Central memory CD8-positive, alpha-beta T cell (primary cell): ENCODE results near the gene PIGV.

ENCODE experiments used
- ATAC-seq: fragments of 150-1000 bp; cut with Tn5 transposase; replicated peaks from 2 replicates; pipeline ENCODE4 v1.10.0; 2022; ENCODE audit warnings: mild to moderate bottlenecking, moderate FRiP score, moderate number of reproducible peaks; ENCODE audit not compliant: poor library complexity, severe bottlenecking; ENCODE audit errors: extremely low read depth
- DNase-seq, 2 donors: peaks; one replicate each; pipeline ENCODE4 v3.0.0; 2021; ENCODE audit warnings: low spot score in 2 of 2
- H3K27ac Mint-ChIP-seq: one replicate; pipeline ENCODE4 v1.8.0; 2022; ENCODE audit warnings: low read depth, mild to moderate bottlenecking, moderate library complexity, mixed read lengths
- H3K27me3 Mint-ChIP-seq: one replicate; pipeline ENCODE4 v1.8.0; 2022; ENCODE audit warnings: mixed read lengths
- H3K36me3 Mint-ChIP-seq: one replicate; pipeline ENCODE4 v1.8.0; 2022; ENCODE audit warnings: mild to moderate bottlenecking, moderate library complexity, mixed read lengths; ENCODE audit not compliant: insufficient read depth
- H3K4me1 Mint-ChIP-seq: one replicate; pipeline ENCODE4 v1.8.0; 2022; ENCODE audit warnings: mixed read lengths
- H3K4me3 Mint-ChIP-seq: one replicate; pipeline ENCODE4 v1.8.0; 2022; ENCODE audit warnings: mild to moderate bottlenecking, moderate library complexity, mixed read lengths
- H3K9me3 Mint-ChIP-seq: one replicate; pipeline ENCODE4 v1.8.0; 2022; ENCODE audit warnings: mixed read lengths

Gene PIGV

DNA sequence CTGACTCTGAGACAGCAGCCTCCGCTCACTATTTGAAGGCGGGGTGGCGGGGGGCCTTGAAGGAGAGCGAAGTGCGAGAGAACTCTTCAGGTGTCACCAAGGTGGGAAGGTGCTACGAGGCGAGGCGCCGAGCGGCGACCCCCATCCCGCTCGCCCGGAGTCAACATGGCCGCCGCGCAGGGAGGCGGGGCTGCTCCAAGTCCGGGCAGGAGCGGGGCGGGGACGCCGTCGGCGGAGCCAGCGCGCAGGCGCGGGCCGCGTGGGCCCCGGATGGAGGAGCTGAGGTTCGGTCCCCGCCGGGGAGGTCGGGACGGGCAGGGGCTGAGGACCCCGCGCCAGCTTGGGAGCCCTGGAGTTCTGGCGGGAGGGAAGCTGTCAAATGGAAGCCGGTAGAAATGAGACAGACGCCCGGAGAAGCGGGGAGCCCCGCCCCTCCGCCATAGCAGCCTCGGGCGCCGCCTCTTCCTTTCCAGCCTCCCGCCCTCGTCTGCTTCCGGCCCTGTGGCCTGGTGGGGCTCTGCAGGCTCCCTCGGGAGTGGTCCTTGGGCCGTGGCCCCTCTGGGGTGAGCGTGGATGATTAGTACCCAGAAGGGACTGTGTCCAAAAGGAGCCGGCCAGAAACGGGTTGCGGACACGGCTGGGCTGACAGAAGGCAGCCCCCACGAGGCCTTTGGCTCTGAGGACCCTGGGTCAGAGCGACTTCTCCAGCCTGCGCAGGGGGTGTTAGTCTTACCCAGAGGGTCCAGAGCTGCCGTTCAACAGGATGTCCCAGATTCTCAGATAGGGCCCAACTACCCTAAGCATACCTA is at the start of gene PIGV:
Gene PIGV, plus strand, starts transcription at position 245 of the 809 bp plus-strand sequence. CDS start 2,866 bp downstream, outside the sequence.
- Mint-ChIP-seq H3K4me3 (peak within 1 kb of the TSS; percentile 100), H3K9me3 (no peaks in the 10 kb centered on the region), H3K27me3 (no peaks in the 10 kb centered on the region), H3K4me1 (peaks cover 80% of the 10 kb centered on the region), H3K36me3 (peaks cover 23% of the 10 kb centered on the region), H3K27ac (peak within 1 kb of the TSS; percentile 100)
- ATAC-seq (peak; percentile 64), DNase-seq (peak; percentile 75 to 79)

DNA sequence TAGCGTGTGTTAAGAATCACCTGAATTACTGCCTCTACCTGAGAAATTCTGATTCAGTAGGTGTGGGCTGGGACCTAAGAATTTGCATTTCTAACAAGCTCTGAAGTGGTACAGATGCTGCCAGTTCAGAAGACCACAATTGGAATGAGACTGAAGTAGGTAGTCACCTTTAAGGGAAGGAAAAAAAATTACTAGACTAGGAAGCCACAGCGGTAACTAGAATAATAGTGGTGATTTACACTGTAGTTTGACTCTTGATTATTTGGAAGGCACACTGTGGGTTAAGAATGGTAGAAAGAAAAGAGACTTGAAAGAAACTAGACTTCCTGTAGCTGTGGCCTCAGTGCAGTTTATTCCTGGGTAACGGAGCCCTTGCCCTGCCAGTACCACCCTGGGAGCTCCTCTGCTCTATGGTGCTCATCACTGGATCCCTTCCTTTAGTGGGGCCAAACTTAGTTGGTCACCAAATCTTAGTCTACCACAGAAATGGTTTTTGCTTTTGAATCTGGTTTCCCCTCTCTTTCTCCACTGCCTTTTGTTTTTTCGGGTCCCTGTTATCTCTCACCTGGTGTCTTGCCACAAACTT is 48.3 kb upstream of the PIGV start:
- Mint-ChIP-seq H3K4me3 (peak overlapping the region; percentile 19), H3K9me3 (no peaks in the 10 kb centered on the region), H3K27ac (peak overlapping the region; percentile 3), H3K27me3 (no peaks in the 10 kb centered on the region), H3K36me3 (peaks cover 49% of the 10 kb centered on the region), H3K4me1 (peaks cover 52% of the 10 kb centered on the region)
- ATAC-seq (no peak), DNase-seq (no peak)

DNA sequence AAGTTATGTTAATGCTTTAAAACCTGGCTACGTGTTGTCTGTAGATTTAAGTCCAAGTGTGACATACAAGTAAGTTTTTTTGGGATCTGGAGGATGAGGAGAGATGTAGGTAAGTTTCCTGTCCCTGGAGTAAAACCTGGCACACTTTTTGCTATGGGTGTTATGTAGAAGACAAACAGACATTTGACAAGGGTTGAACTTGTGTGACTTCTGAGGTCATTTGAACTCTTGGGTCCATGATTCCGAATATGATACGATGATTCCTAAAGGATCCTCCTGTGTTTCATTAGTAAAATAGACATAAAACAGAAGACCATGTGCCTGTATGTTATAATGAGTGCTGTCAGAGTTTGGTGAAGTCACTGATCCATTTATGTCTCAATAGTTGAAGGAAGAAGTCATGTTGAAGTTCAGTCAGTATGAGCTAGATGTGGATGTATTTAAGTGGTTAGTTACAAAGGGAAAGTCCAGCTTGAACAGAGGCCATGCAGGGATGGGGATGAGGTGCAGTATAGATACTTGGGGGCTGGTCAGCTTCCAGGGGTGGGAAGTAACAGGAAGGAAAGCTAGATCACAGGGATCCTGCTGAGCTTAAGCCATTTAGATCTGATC is 47.6 kb upstream of the PIGV start:
- Mint-ChIP-seq H3K27ac (peak overlapping the region; percentile 3), H3K36me3 (peaks cover 44% of the 10 kb centered on the region), H3K9me3 (no peaks in the 10 kb centered on the region), H3K27me3 (no peaks in the 10 kb centered on the region), H3K4me3 (no peak overlapping the region), H3K4me1 (peaks cover 55% of the 10 kb centered on the region)
- DNase-seq = no peak
- no peak for ATAC-seq

DNA sequence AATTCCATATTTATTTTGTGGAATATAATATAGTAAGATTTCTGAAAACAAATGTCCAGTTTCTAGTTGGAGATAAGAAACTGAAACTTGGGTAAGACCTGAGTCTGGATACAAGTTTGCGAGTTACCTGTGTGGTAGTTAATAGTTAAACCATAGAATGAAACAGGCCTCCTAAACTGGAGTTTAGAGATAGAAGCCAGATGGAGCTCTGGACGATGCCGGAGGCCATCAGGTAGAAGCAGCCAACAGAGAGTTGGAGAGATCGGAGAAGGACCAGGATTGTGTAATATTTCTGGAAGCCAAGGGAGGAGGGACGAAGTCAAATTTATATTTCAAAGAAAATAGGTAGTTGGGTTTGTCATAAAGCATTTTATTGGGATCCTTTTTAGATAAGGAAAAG is 46.8 kb upstream of the PIGV start:
- H3K9me3 Mint-ChIP-seq = no peaks in the 10 kb centered on the region
- no peaks in the 10 kb centered on the region for H3K27me3 Mint-ChIP-seq
- H3K27ac Mint-ChIP-seq = peak overlapping the region; percentile 45
- ATAC-seq (no peak), DNase-seq (no peak)
- no peak overlapping the region for H3K4me3 Mint-ChIP-seq
- H3K4me1 Mint-ChIP-seq = peaks cover 55% of the 10 kb centered on the region
- H3K36me3 Mint-ChIP-seq = peaks cover 40% of the 10 kb centered on the region

GRCh38 chr1:26743426-26744059 is 44.2 kb upstream of the PIGV start:
- H3K9me3 Mint-ChIP-seq = no peaks in the 10 kb centered on the region
- DNase-seq (no peak), ATAC-seq (no peak)
- H3K4me1 Mint-ChIP-seq = peaks cover 67% of the 10 kb centered on the region
- peak overlapping the region; percentile 54 for H3K27ac Mint-ChIP-seq
- no peaks in the 10 kb centered on the region for H3K27me3 Mint-ChIP-seq
- H3K4me3 Mint-ChIP-seq = peak overlapping the region; percentile 61
- H3K36me3 Mint-ChIP-seq = peaks cover 30% of the 10 kb centered on the region

- peak overlapping the region; percentile 61 for H3K4me3 Mint-ChIP-seq
- ATAC-seq (peak; percentile 97), DNase-seq (peak; percentile 41 to 73)
- H3K4me1 Mint-ChIP-seq = peaks cover 68% of the 10 kb centered on the region
- peaks cover 34% of the 10 kb centered on the region for H3K36me3 Mint-ChIP-seq
- no peaks in the 10 kb centered on the region for H3K27me3 Mint-ChIP-seq
- H3K27ac Mint-ChIP-seq = peak overlapping the region; percentile 54
- H3K9me3 Mint-ChIP-seq = no peaks in the 10 kb centered on the region
Measured at GRCh38 chr1:26744075-26744959, 43.4 kb upstream of the PIGV start.

- H3K36me3 Mint-ChIP-seq = peaks cover 41% of the 10 kb centered on the region
Measured at GRCh38 chr1:26745191-26745590, 42.6 kb upstream of the PIGV start.

DNA sequence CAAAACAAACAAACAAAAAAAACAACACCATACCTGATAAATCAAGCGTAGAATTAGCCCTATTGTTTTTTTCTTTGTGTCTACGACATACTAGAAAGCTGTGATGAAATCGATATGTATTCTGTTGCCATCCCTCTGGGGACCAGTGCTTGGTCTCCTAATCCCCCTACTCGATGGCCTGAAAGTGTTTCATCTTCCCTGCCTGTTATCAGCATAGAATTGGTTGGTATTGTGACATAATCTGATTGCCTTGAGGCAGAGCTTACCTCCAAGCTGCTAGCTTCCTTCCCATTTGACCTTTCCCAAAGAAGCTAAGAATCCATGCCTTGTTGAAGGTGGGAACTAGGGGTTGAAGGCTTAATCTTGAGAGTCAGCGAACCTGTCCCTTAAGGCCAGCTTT is 40.7 kb upstream of the PIGV start:
- no peaks in the 10 kb centered on the region for H3K9me3 Mint-ChIP-seq
- H3K27me3 Mint-ChIP-seq = no peaks in the 10 kb centered on the region
- ATAC-seq (no peak), DNase-seq (no peak)
- peak overlapping the region; percentile 78 for H3K27ac Mint-ChIP-seq
- H3K4me3 Mint-ChIP-seq = no peak overlapping the region
- peaks cover 35% of the 10 kb centered on the region for H3K36me3 Mint-ChIP-seq
- peaks cover 71% of the 10 kb centered on the region for H3K4me1 Mint-ChIP-seq

More at GRCh38 chr1:26745191-26745590, 42.6 kb upstream of the PIGV start:
- H3K27me3 Mint-ChIP-seq = no peaks in the 10 kb centered on the region
- no peak for ATAC-seq
- peaks cover 68% of the 10 kb centered on the region for H3K4me1 Mint-ChIP-seq
- peak overlapping the region; percentile 61 for H3K4me3 Mint-ChIP-seq
- H3K9me3 Mint-ChIP-seq = no peaks in the 10 kb centered on the region
- H3K27ac Mint-ChIP-seq = no peak overlapping the region
- no peak for DNase-seq

DNA sequence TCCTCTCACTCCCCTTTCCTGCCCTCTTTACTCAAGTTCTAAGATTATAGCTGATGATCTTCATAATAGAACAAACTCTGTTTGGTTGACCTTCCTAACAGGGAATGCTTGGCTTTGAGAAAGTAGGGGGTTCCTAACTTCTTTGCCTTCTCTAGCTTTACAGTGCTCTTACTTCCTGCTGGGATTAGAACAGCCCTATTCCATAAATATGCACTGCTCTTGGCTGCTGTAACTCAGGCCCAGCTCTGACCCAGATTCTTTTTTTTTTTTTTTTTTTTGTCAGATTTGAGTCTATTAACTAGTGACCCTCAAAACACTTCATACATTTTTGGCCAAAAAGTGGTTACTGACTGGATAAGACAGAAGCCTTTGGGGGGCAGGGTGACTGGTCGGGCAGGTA is 39.4 kb upstream of the PIGV start:
- H3K9me3 Mint-ChIP-seq = no peaks in the 10 kb centered on the region
- peak overlapping the region; percentile 78 for H3K27ac Mint-ChIP-seq
- no peak overlapping the region for H3K4me3 Mint-ChIP-seq
- ATAC-seq = no peak
- DNase-seq = no peak
- H3K27me3 Mint-ChIP-seq = no peaks in the 10 kb centered on the region
- peaks cover 78% of the 10 kb centered on the region for H3K4me1 Mint-ChIP-seq
- peaks cover 40% of the 10 kb centered on the region for H3K36me3 Mint-ChIP-seq

- no peak overlapping the region for H3K27ac Mint-ChIP-seq
- DNase-seq = no peak
- H3K27me3 Mint-ChIP-seq = no peaks in the 10 kb centered on the region
- H3K4me3 Mint-ChIP-seq = no peak overlapping the region
- H3K36me3 Mint-ChIP-seq = peaks cover 40% of the 10 kb centered on the region
- no peak for ATAC-seq
- peaks cover 68% of the 10 kb centered on the region for H3K4me1 Mint-ChIP-seq
- H3K9me3 Mint-ChIP-seq = no peaks in the 10 kb centered on the region
Measured at GRCh38 chr1:26749458-26749857, 38.3 kb upstream of the PIGV start.

GRCh38 chr1:26750428-26750827 is 37.3 kb upstream of the PIGV start:
- ATAC-seq (no peak), DNase-seq (no peak)
- Mint-ChIP-seq H3K27ac (peak overlapping the region; percentile 22), H3K9me3 (no peaks in the 10 kb centered on the region), H3K27me3 (no peaks in the 10 kb centered on the region), H3K4me3 (no peak overlapping the region), H3K36me3 (peaks cover 44% of the 10 kb centered on the region), H3K4me1 (peaks cover 58% of the 10 kb centered on the region)

DNA sequence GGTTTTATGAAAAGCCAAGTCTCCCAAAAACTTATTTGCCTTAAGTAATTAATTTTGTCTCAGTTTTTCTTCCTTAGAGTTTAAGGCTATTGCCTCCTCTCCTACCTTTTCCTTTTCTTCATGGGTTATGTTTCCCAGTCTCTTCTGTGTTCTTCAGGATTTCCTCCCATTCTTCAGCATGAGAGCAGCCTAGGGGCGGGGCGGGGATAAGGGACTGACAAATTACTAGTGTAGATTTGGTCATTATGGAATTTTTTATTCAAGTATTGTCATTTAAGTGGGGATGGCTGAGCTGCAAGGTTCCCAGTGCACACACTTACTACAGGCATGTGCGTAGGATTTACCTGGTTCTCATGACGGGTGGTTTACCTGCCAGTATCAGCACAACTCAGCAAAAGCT is 35.2 kb upstream of the PIGV start:
- Mint-ChIP-seq H3K27ac (peak overlapping the region; percentile 55), H3K4me3 (no peak overlapping the region), H3K4me1 (peaks cover 51% of the 10 kb centered on the region), H3K36me3 (peaks cover 50% of the 10 kb centered on the region), H3K27me3 (no peaks in the 10 kb centered on the region), H3K9me3 (no peaks in the 10 kb centered on the region)
- no peak for ATAC-seq
- no peak for DNase-seq
